Measurements from ENCODE around the gene METTL23. TPM values are rescaled to one million over a fixed set of nuclear protein-coding genes. Genes with fewer than 3 reads are reported as not detected.

The METTL23 gene
- total RNA-seq, 1 experiment from 2014 or later, result 57.8 TPM

DNA sequence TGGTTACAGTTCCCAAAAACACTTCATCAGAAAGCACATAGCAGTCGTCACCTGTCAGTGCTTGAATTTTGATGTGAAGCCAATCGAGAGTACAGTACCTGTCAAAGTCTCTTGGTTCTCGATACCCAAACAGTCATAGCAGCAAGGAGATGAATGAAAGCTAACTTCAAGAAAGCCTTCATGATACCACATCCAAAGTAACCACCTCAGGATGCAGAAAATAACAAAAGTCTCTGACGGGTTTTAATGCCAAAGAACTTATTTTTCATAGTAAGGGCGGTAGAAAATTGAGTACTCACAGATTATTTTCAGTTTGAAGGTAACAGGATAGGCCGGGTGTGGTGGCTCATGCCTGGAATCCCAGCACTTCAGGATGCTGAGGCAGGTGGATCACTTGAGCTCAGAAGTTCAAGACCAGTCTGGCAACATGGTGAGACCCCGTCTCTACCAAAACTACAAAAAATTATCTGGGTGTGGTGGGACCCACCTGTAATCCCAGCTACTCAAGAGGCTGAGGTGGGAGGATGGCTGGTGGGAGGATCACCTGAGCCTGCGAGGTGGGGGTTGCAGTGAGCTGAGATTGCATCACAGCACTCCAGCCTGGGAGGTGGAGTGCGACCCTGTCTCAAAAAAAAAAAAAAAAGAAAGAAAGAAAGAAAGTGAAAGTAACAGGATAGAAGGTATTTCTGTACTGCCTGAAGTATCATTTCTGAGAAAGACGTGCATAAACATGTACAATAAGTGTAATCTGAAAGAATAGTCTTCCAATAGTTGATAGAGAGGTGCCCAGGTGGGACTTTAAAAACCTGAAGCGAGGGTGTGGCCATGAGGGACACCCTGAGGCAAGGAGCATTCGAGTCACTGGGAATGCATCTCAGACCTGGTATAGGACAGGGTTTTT lies 26.7 kb downstream of the METTL23 start:
- intact Hi-C loops (cut with micrococcal nuclease), result no loop called here
- Histone ChIP-seq H2AFZ (ENCODE audit: low read depth, low read length, poor library complexity, severe bottlenecking) (no peak overlapping the region), H3K4me3 (replicated peaks in 1 of 2; ENCODE audit: low read depth in 1 of 2, low read length in 2 of 2) (no peak overlapping the region), H3K27ac (ENCODE audit: low read depth, low read length) (no peak overlapping the region), H3K9me3 (ENCODE audit: control insufficient read depth in 1 of 2, insufficient read depth in 1 of 2, low read depth in 1 of 2, low read length in 2 of 2) (no peaks in the 10 kb centered on the region), H3K36me3 (ENCODE audit: control insufficient read depth in 1 of 2, insufficient read depth in 2 of 2, low read length in 2 of 2) (no peaks in the 10 kb centered on the region), H3K9ac (ENCODE audit: low read length) (no peak overlapping the region), H3K27me3 (ENCODE audit: insufficient read depth, low read length) (no peaks in the 10 kb centered on the region), H3K79me2 (ENCODE audit: insufficient read depth, low read length) (no peaks in the 10 kb centered on the region), H4K20me1 (ENCODE audit: insufficient read depth) (no peaks in the 10 kb centered on the region), H3K9me2 (ENCODE audit: insufficient read depth) (no peaks in the 10 kb centered on the region), H3K4me1 (ENCODE audit: control insufficient read depth in 1 of 2, insufficient read depth in 2 of 2, low read length in 2 of 2) (peaks cover 3 to 17% of the 10 kb centered on the region in 2 experiments; a peak in 3 of 4 replicates), H3K4me2 (ENCODE audit: low read length) (peak overlapping the region; percentile 10; the same call in 1 of the 2 replicates)
- ChIA-PET CTCF (no interaction called here), POLR2A (no interaction called here), RAD21 (ENCODE audit: low non-redundant PET in 1 of 2, low total read pairs in 2 of 2, uncharacterized antibody in 2 of 2, unreplicated experiment in 2 of 2) (no interaction called here)
- DNase-seq (ENCODE audit: low read depth, low spot score), result no peak
- no peak for TF ChIP-seq SRF (IDR thresholded peaks at IDR 0.05; ENCODE audit: low read depth)
- TF ChIP-seq FOSL1 (IDR thresholded peaks at IDR 0.05; ENCODE audit: low read depth), result peak; percentile 20; the same call in 1 of the 2 replicates
- no peak for TF ChIP-seq SIN3A (IDR thresholded peaks at IDR 0.05; ENCODE audit: low read depth)
- no peak for TF ChIP-seq ZNF274 (IDR thresholded peaks at IDR 0.05; ENCODE audit: low read depth, low read length)
- ATAC-seq, result no peak
- BruUV-seq (replicated peaks), result no TSS peak

DNA sequence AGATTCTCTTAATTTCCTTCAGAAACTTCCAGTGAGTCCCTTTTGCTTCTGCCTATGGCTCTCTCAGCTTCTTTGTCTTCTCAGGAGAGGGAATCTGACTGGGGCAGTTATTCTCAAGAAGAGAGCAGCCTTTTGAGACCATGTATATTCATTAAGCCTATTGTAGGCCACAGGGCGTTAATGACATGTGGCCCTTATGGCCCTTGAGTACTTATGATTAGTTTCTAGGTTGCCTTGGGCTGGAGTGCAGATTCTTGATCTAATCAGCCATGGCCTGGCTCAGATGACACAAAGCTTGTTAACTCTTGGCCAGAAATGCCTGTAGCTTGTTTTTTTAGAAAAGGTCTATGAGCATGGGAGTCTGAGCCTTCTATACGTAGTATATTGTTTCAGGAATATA lies 28.6 kb downstream of the METTL23 start:
- no peaks in the 10 kb centered on the region for H4K20me1 ChIP-seq (ENCODE audit: insufficient read depth)
- no peak overlapping the region for H3K4me3 ChIP-seq (replicated peaks in 1 of 2; ENCODE audit: low read depth in 1 of 2, low read length in 2 of 2)
- H3K9ac ChIP-seq (ENCODE audit: low read length), result no peak overlapping the region
- H2AFZ ChIP-seq (ENCODE audit: low read depth, low read length, poor library complexity, severe bottlenecking), result no peak overlapping the region
- POLR2A ChIA-PET, result no interaction called here
- RAD21 ChIA-PET (ENCODE audit: low non-redundant PET in 1 of 2, low total read pairs in 2 of 2, uncharacterized antibody in 2 of 2, unreplicated experiment in 2 of 2), result interaction anchor here in 1 of 2 experiments (0.7 kb wide), 1 partner anchor 9 kb away, joined by 3 read pairs; no protein-coding TSS in a partner anchor
- CTCF ChIA-PET, result no interaction called here
- peaks cover 3 to 17% of the 10 kb centered on the region in 2 experiments; a peak in 3 of 4 replicates for H3K4me1 ChIP-seq (ENCODE audit: control insufficient read depth in 1 of 2, insufficient read depth in 2 of 2, low read length in 2 of 2)
- BruUV-seq (replicated peaks), result no TSS peak
- no peaks in the 10 kb centered on the region for H3K27me3 ChIP-seq (ENCODE audit: insufficient read depth, low read length)
- no peak overlapping the region for H3K27ac ChIP-seq (ENCODE audit: low read depth, low read length)
- intact Hi-C loops (cut with micrococcal nuclease), result no loop called here
- ATAC-seq (no peak), DNase-seq (ENCODE audit: low read depth, low spot score) (no peak)
- H3K4me2 ChIP-seq (ENCODE audit: low read length), result no peak overlapping the region
- no peaks in the 10 kb centered on the region for H3K9me3 ChIP-seq (ENCODE audit: control insufficient read depth in 1 of 2, insufficient read depth in 1 of 2, low read depth in 1 of 2, low read length in 2 of 2)
- H3K9me2 ChIP-seq (ENCODE audit: insufficient read depth), result no peaks in the 10 kb centered on the region
- H3K79me2 ChIP-seq (ENCODE audit: insufficient read depth, low read length), result no peaks in the 10 kb centered on the region
- H3K36me3 ChIP-seq (ENCODE audit: control insufficient read depth in 1 of 2, insufficient read depth in 2 of 2, low read length in 2 of 2), result no peaks in the 10 kb centered on the region
- TF ChIP-seq TCF7L2 (IDR thresholded peaks at IDR 0.05; ENCODE audit: borderline replicate concordance, extremely low read depth, insufficient read depth, insufficient read length), result no peak
- no peak for TF ChIP-seq JUND (IDR thresholded peaks at IDR 0.05)
- TF ChIP-seq CEBPB (IDR thresholded peaks at IDR 0.05; ENCODE audit: low read depth), result no peak
- TF ChIP-seq, protein P1, sequence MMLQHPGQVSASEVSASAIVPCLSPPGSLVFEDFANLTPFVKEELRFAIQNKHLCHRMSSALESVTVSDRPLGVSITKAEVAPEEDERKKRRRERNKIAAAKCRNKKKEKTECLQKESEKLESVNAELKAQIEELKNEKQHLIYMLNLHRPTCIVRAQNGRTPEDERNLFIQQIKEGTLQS (IDR thresholded peaks at IDR 0.05), result no peak
- TF ChIP-seq, protein P2, sequence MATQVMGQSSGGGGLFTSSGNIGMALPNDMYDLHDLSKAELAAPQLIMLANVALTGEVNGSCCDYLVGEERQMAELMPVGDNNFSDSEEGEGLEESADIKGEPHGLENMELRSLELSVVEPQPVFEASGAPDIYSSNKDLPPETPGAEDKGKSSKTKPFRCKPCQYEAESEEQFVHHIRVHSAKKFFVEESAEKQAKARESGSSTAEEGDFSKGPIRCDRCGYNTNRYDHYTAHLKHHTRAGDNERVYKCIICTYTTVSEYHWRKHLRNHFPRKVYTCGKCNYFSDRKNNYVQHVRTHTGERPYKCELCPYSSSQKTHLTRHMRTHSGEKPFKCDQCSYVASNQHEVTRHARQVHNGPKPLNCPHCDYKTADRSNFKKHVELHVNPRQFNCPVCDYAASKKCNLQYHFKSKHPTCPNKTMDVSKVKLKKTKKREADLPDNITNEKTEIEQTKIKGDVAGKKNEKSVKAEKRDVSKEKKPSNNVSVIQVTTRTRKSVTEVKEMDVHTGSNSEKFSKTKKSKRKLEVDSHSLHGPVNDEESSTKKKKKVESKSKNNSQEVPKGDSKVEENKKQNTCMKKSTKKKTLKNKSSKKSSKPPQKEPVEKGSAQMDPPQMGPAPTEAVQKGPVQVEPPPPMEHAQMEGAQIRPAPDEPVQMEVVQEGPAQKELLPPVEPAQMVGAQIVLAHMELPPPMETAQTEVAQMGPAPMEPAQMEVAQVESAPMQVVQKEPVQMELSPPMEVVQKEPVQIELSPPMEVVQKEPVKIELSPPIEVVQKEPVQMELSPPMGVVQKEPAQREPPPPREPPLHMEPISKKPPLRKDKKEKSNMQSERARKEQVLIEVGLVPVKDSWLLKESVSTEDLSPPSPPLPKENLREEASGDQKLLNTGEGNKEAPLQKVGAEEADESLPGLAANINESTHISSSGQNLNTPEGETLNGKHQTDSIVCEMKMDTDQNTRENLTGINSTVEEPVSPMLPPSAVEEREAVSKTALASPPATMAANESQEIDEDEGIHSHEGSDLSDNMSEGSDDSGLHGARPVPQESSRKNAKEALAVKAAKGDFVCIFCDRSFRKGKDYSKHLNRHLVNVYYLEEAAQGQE (IDR thresholded peaks at IDR 0.05; ENCODE audit: low read depth), result no peak
- TF ChIP-seq ELF1 (IDR thresholded peaks at IDR 0.05; ENCODE audit: borderline replicate concordance, low read depth), result no peak
- no peak for TF ChIP-seq SP1 (IDR thresholded peaks at IDR 0.05; ENCODE audit: low read depth)
- no peak for TF ChIP-seq ZNF274 (IDR thresholded peaks at IDR 0.05; ENCODE audit: low read depth, low read length)
- TF ChIP-seq ZFX (IDR thresholded peaks at IDR 0.05), result no peak
- no peak for TF ChIP-seq RAD21 (IDR thresholded peaks at IDR 0.05; ENCODE audit: low read depth)
- TF ChIP-seq, protein P3, sequence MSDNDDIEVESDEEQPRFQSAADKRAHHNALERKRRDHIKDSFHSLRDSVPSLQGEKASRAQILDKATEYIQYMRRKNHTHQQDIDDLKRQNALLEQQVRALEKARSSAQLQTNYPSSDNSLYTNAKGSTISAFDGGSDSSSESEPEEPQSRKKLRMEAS (IDR thresholded peaks at IDR 0.05), result no peak
- no peak for TF ChIP-seq CBX3 (IDR thresholded peaks at IDR 0.05; ENCODE audit: low read depth)
- TF ChIP-seq EZH2phosphoT487 (IDR thresholded peaks at IDR 0.05; ENCODE audit: borderline replicate concordance), result no peak
- TF ChIP-seq EZH2 (IDR thresholded peaks at IDR 0.05), result no peak
- no peak for TF ChIP-seq POLR2A (IDR thresholded peaks at IDR 0.05; ENCODE audit: borderline replicate concordance, extremely low read depth, insufficient read depth, insufficient read length)
- TF ChIP-seq YY1 (IDR thresholded peaks at IDR 0.05; ENCODE audit: extremely low read depth, insufficient replicate concordance, low read depth, low read length), result no peak

Data from HCT116 (cell line).